Suprapubic skin (tissue), 4 donors: ENCODE data around the gene TNXB.
"Not testable (repeated sequence)": the region's sequence is repeated elsewhere in the genome, so short reads cannot be mapped to it uniquely, and the experiment has no call there.

Experiments used
- CTCF ChIP-seq, 2 donors: fragments of 200-600 bp in 1 of 2; fragments of 450-650 bp in 1 of 2; sonication (generic) in 1 of 2; IDR thresholded peaks; one replicate each; pipeline ENCODE4 v1.5.1; 2016 to 2019; ENCODE audit warnings: antibody characterized with exemption in 2 of 2, mild to moderate bottlenecking in 1 of 2, moderate library complexity in 1 of 2
- EP300 ChIP-seq: sonication (generic); formaldehyde crosslinking; IDR thresholded peaks from one replicate; pipeline ENCODE4 v1.6.1; 2017; ENCODE audit warnings: antibody characterized with exemption
- POLR2AphosphoS5 ChIP-seq, 3 donors: sonication (generic); formaldehyde crosslinking; IDR thresholded peaks; one replicate each; pipeline ENCODE4 v1.6.1; 2017; ENCODE audit warnings: antibody characterized with exemption in 3 of 3

GRCh38 chr6:32049736-32050135 is 59.4 kb downstream of the TNXB start:
- TF ChIP-seq POLR2AphosphoS5 (IDR thresholded peaks at IDR 0.05); CTCF (IDR thresholded peaks at IDR 0.05); EP300: not testable (repeated sequence)
